ENCODE results near the gene ANO6.

DNA sequence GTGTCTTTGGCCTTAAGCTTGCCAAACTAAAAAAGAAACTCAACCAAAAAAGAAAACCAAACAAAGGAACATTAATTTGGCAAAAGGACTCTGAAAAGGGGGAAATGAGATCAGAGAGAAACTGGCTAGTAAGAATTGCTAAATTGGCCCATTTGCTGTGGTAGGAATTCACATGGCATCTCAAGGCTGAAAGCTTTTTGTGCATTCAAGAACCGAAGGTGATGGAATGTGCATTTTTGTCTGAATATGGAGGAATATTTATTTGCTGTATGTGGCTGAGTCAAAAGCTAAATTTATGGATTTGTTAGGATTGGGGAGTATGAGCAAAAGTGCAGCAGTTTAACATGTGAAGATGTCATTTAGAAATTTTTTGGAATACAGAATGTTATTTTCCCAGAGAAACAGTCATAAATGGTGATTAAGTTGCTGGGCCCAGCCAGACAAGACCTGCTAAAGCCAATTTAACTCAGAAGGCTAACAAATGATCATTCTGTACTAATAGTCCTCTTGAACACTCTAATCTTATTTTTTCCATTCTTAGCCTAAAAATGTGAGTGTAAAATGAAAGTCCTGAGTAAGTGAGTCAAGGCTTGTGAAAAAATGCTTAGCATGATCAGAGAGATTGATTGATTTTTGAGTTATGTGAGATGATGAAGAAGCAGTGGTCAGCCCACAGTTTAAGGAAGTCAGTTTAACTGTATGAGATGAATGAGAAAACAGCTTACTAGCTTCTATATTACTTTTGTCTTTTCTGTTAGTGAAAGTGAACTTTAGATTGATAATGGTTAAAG, 94.1 kb downstream of the ANO6 start:
- TF ChIP-seq YY1 (IDR thresholded peaks at IDR 0.05; ENCODE audit: insufficient read depth, insufficient read length) (no peak), ZNF274 (IDR thresholded peaks at IDR 0.05; ENCODE audit: low read depth, low read length) (no peak), SUZ12 (IDR thresholded peaks at IDR 0.05; ENCODE audit: extremely low read depth, insufficient read depth, insufficient read length) (no peak)
